Lower leg skin (tissue), 3 donors: ENCODE measurements around the gene SCN2A.

Experiments
- POLR2A ChIP-seq, 2 donors: fragments of 450-650 bp; IDR thresholded peaks; one replicate each; pipeline ENCODE4 v1.6.1; 2016 to 2017; ENCODE audit warnings: antibody characterized with exemption in 2 of 2, mild to moderate bottlenecking in 1 of 2, moderate library complexity in 1 of 2
- TF ChIP-seq, protein P1 (sequence below), 3 donors: fragments of 450-650 bp; IDR thresholded peaks; one replicate each; pipeline ENCODE4 v1.5.1; 2016; ENCODE audit warnings: antibody characterized with exemption in 3 of 3, mild to moderate bottlenecking in 3 of 3, moderate library complexity in 2 of 3

DNA sequence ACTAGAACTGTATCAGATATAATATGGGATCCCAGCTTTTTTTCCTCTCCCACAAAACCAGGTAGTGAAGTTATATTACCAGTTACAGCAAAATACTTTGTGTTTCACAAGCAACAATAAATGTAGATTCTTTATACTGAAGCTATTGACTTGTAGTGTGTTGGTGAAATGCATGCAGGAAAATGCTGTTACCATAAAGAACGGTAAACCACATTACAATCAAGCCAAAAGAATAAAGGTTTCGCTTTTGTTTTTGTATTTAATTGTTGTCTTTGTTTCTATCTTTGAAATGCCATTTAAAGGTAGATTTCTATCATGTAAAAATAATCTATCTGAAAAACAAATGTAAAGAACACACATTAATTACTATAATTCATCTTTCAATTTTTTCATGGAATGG is 152.6 kb downstream of the SCN2A start:
- no peak for TF ChIP-seq POLR2A (IDR thresholded peaks at IDR 0.05)
- TF ChIP-seq, protein P1, sequence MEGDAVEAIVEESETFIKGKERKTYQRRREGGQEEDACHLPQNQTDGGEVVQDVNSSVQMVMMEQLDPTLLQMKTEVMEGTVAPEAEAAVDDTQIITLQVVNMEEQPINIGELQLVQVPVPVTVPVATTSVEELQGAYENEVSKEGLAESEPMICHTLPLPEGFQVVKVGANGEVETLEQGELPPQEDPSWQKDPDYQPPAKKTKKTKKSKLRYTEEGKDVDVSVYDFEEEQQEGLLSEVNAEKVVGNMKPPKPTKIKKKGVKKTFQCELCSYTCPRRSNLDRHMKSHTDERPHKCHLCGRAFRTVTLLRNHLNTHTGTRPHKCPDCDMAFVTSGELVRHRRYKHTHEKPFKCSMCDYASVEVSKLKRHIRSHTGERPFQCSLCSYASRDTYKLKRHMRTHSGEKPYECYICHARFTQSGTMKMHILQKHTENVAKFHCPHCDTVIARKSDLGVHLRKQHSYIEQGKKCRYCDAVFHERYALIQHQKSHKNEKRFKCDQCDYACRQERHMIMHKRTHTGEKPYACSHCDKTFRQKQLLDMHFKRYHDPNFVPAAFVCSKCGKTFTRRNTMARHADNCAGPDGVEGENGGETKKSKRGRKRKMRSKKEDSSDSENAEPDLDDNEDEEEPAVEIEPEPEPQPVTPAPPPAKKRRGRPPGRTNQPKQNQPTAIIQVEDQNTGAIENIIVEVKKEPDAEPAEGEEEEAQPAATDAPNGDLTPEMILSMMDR (IDR thresholded peaks at IDR 0.05), result no peak
